ENCODE data around the gene MLIP. TPM values are rescaled to one million over a fixed set of nuclear protein-coding genes. Genes with fewer than 3 reads are reported as not detected.

Gene MLIP
- total RNA-seq, 2 donors from 2014 or later = not detected

GRCh38 chr6:54115966-54116365 lies 4.7 kb downstream of the MLIP start:
- H3K27me3 Mint-ChIP-seq (ENCODE audit: insufficient read depth) = no peaks in the 10 kb centered on the region
- Histone ChIP-seq H3K9ac (ENCODE audit: extremely low read depth, low read length, poor library complexity, severe bottlenecking) (no peak overlapping the region), H3K4me3 (ENCODE audit: low read length) (no peak overlapping the region), H3K9me3 (ENCODE audit: control insufficient read depth, low read length) (no peaks in the 10 kb centered on the region), H3K4me1 (ENCODE audit: control insufficient read depth, insufficient read depth, low read length) (no peaks in the 10 kb centered on the region), H3K27ac (ENCODE audit: low read depth, low read length) (no peak overlapping the region), H3K36me3 (ENCODE audit: control insufficient read depth, insufficient read depth, low read length) (no peaks in the 10 kb centered on the region), H3K27me3 (ENCODE audit: control insufficient read depth, insufficient read depth, low read length, poor library complexity, severe bottlenecking) (no peaks in the 10 kb centered on the region)
- no peaks in the 10 kb centered on the region for H3K9me3 Mint-ChIP-seq
- no peak for TF ChIP-seq CTCF (conservative IDR thresholded peaks at IDR 0.05)
- peaks cover 11% of the 10 kb centered on the region for H3K4me1 Mint-ChIP-seq
- WGBS, 2 experiments (ENCODE audit: insufficient coverage in 1 of 2, insufficient read length in 1 of 2) = 83 to 86% methylated on average over 1 of the region's 1 CpG
- DNase-seq = no peak
- no peak overlapping the region for H3K27ac Mint-ChIP-seq
- H3K36me3 Mint-ChIP-seq (ENCODE audit: low read depth) = no peaks in the 10 kb centered on the region
- H3K4me3 Mint-ChIP-seq = no peak overlapping the region

- Mint-ChIP-seq H3K27me3 (ENCODE audit: insufficient read depth) (no peaks in the 10 kb centered on the region), H3K4me1 (no peaks in the 10 kb centered on the region), H3K9me3 (no peaks in the 10 kb centered on the region), H3K36me3 (ENCODE audit: low read depth) (no peaks in the 10 kb centered on the region), H3K4me3 (no peak overlapping the region), H3K27ac (no peak overlapping the region)
- H3K9me3 ChIP-seq (ENCODE audit: control insufficient read depth, low read length) = no peaks in the 10 kb centered on the region
- H3K4me3 ChIP-seq (ENCODE audit: low read length) = no peak overlapping the region
- H3K27me3 ChIP-seq (ENCODE audit: control insufficient read depth, insufficient read depth, low read length, poor library complexity, severe bottlenecking) = no peaks in the 10 kb centered on the region
- H3K27ac ChIP-seq (ENCODE audit: low read depth, low read length) = no peak overlapping the region
- no peak overlapping the region for H3K9ac ChIP-seq (ENCODE audit: extremely low read depth, low read length, poor library complexity, severe bottlenecking)
- DNase-seq = no peak
- no peaks in the 10 kb centered on the region for H3K36me3 ChIP-seq (ENCODE audit: control insufficient read depth, insufficient read depth, low read length)
- TF ChIP-seq CTCF (conservative IDR thresholded peaks at IDR 0.05) = no peak
- H3K4me1 ChIP-seq (ENCODE audit: control insufficient read depth, insufficient read depth, low read length) = no peaks in the 10 kb centered on the region
- WGBS, 2 experiments (ENCODE audit: insufficient coverage in 1 of 2, insufficient read length in 1 of 2) = 85 to 100% methylated on average over 1 to 2 of the region's 2 CpGs
These were observed 6.9 kb downstream of the MLIP start for GRCh38 chr6:54118117-54118516.

- Mint-ChIP-seq H3K27me3 (ENCODE audit: insufficient read depth) (no peaks in the 10 kb centered on the region), H3K4me1 (no peaks in the 10 kb centered on the region)
- TF ChIP-seq CTCF (conservative IDR thresholded peaks at IDR 0.05) = no peak
These were observed 14.2 kb downstream of the MLIP start for GRCh38 chr6:54125493-54125892.

More at GRCh38 chr6:54125493-54125892, 14.2 kb downstream of the MLIP start:
- no peak overlapping the region for H3K9ac ChIP-seq (ENCODE audit: extremely low read depth, low read length, poor library complexity, severe bottlenecking)
- H3K4me3 Mint-ChIP-seq = no peak overlapping the region
- H3K4me1 ChIP-seq (ENCODE audit: control insufficient read depth, insufficient read depth, low read length) = no peaks in the 10 kb centered on the region
- no peak overlapping the region for H3K27ac ChIP-seq (ENCODE audit: low read depth, low read length)
- H3K27me3 ChIP-seq (ENCODE audit: control insufficient read depth, insufficient read depth, low read length, poor library complexity, severe bottlenecking) = no peaks in the 10 kb centered on the region
- no peaks in the 10 kb centered on the region for H3K36me3 ChIP-seq (ENCODE audit: control insufficient read depth, insufficient read depth, low read length)
- no peak for DNase-seq
- H3K36me3 Mint-ChIP-seq (ENCODE audit: low read depth) = no peaks in the 10 kb centered on the region
- H3K9me3 ChIP-seq (ENCODE audit: control insufficient read depth, low read length) = no peaks in the 10 kb centered on the region
- no peak overlapping the region for H3K4me3 ChIP-seq (ENCODE audit: low read length)
- H3K9me3 Mint-ChIP-seq = no peaks in the 10 kb centered on the region
- 69 to 83% methylated on average over 4 to 5 of the region's 5 CpGs for WGBS, 2 experiments (ENCODE audit: insufficient coverage in 1 of 2, insufficient read length in 1 of 2)
- no peak overlapping the region for H3K27ac Mint-ChIP-seq

Data from endodermal cell (in vitro differentiated cells).